Left hindlimb (tissue), 1 donor: ENCODE data around the gene FBH1.
"Not testable (repeated sequence)": the region's sequence is repeated elsewhere in the genome, so short reads cannot be mapped to it uniquely, and the experiment has no call there.

Source experiments
- DNase-seq: peaks from one replicate; pipeline ENCODE4 v3.0.0-alpha.2; 2018

Gene FBH1

GRCh38 chr10:5961405-5962100 is 71.5 kb downstream of the FBH1 start:
- DNase-seq: no peak

- DNase-seq: not testable (repeated sequence)
Measured at GRCh38 chr10:5962358-5962940, 72.4 kb downstream of the FBH1 start.

GRCh38 chr10:5963071-5963470 is 73.0 kb downstream of the FBH1 start:
- no peak for DNase-seq

- DNase-seq: no peak
Measured at GRCh38 chr10:5963591-5963990, 73.5 kb downstream of the FBH1 start.

- DNase-seq: no peak
Measured at GRCh38 chr10:5964736-5965135, 74.7 kb downstream of the FBH1 start.

GRCh38 chr10:5965266-5965665 is 75.2 kb downstream of the FBH1 start:
- DNase-seq: no peak

- DNase-seq: no peak
Measured at GRCh38 chr10:5968037-5968680, 78.1 kb downstream of the FBH1 start.

- DNase-seq: no peak
Measured at GRCh38 chr10:5968681-5969453, 78.8 kb downstream of the FBH1 start.

- no peak for DNase-seq
Measured at GRCh38 chr10:5970066-5970465, 80.0 kb downstream of the FBH1 start.

GRCh38 chr10:5970527-5970926 is 80.5 kb downstream of the FBH1 start:
- no peak for DNase-seq

GRCh38 chr10:5971315-5971832 is 81.3 kb downstream of the FBH1 start:
- no peak for DNase-seq

- DNase-seq: no peak
Measured at GRCh38 chr10:5971886-5972285, 81.8 kb downstream of the FBH1 start.

GRCh38 chr10:5973069-5973468 is 83.0 kb downstream of the FBH1 start:
- no peak for DNase-seq

- DNase-seq: no peak
Measured at GRCh38 chr10:5975641-5976473, 85.8 kb downstream of the FBH1 start.

GRCh38 chr10:5976512-5977470 is 86.7 kb downstream of the FBH1 start:
- DNase-seq: peak; percentile 47

- DNase-seq: peak; percentile 66
Measured at GRCh38 chr10:5977471-5978229, 87.6 kb downstream of the FBH1 start, which contains the start of gene IL15RA. Gene IL15RA (minus strand): TSS chr10:5977543. CDS start chr10:5977492, 51 bp downstream.

- no peak for DNase-seq
Measured at GRCh38 chr10:5978230-5978489, 88.1 kb downstream of the FBH1 start.

GRCh38 chr10:5981529-5981928 is 91.5 kb downstream of the FBH1 start:
- no peak for DNase-seq

- no peak for DNase-seq
Measured at GRCh38 chr10:5983774-5984173, 93.7 kb downstream of the FBH1 start.

- DNase-seq: no peak
Measured at GRCh38 chr10:5985029-5985428, 95.0 kb downstream of the FBH1 start.
